Stromal cell of bone marrow (primary cell): ENCODE data around the gene ENO4.

Source experiments
- DNase-seq: peaks from one replicate; pipeline ENCODE4 v3.0.0-alpha.2; 2012; ENCODE audit warnings: low read depth

The ENO4 gene

GRCh38 chr10:116915340-116915739 lies 66.0 kb downstream of the ENO4 start:
- no peak for DNase-seq

- no peak for DNase-seq
Observed at GRCh38 chr10:116917481-116917880, 68.2 kb downstream of the ENO4 start.

GRCh38 chr10:116918583-116918982 lies 69.3 kb downstream of the ENO4 start:
- no peak for DNase-seq

GRCh38 chr10:116919164-116919563 lies 69.9 kb downstream of the ENO4 start:
- DNase-seq = no peak

- DNase-seq = no peak
Observed at GRCh38 chr10:116919706-116920105, 70.4 kb downstream of the ENO4 start.

GRCh38 chr10:116925056-116925455 lies 75.8 kb downstream of the ENO4 start:
- no peak for DNase-seq

- no peak for DNase-seq
Observed at GRCh38 chr10:116926426-116926825, 77.1 kb downstream of the ENO4 start.

- no peak for DNase-seq
Observed at GRCh38 chr10:116931806-116932205, 82.5 kb downstream of the ENO4 start.
